Neural progenitor cell (in vitro differentiated cells): Measurements from ENCODE around the gene CTDSP2. TPM values are rescaled to one million over a fixed set of nuclear protein-coding genes. Genes with fewer than 3 reads are reported as not detected.
A peak's percentile ranks its signal among the peaks of the same experiment; 100 is the strongest.

Source experiments
- DNase-seq: peaks from one replicate; pipeline ENCODE4 v3.0.0-alpha.2; 2016; ENCODE audit warnings: low spot score
- H2AFZ ChIP-seq: fragments of 200-600 bp; sonication (generic); replicated peaks from 2 replicates; pipeline ENCODE4 v1.6.1; 2016; ENCODE audit warnings: antibody characterized with exemption
- H3F3A ChIP-seq: fragments of 200-600 bp; sonication (generic); 2 replicates; pipeline ENCODE4 v1.6.1; 2016; ENCODE audit warnings: antibody characterized with exemption, low read depth
- H3K27ac ChIP-seq: fragments of 200-600 bp; sonication (generic); 2 replicates; pipeline ENCODE4 v1.5.1; 2016; ENCODE audit warnings: mild to moderate bottlenecking
- H3K27me3 ChIP-seq: fragments of 200-600 bp; sonication (generic); 2 replicates; pipeline ENCODE4 v1.6.1; 2016; ENCODE audit warnings: mild to moderate bottlenecking, moderate library complexity
- H3K36me3 ChIP-seq: fragments of 200-600 bp; sonication (generic); 2 replicates; pipeline ENCODE4 v1.5.1; 2016
- H3K4me1 ChIP-seq: fragments of 200-600 bp; sonication (generic); 2 replicates; pipeline ENCODE4 v1.6.1; 2016; ENCODE audit warnings: mixed run types
- H3K4me2 ChIP-seq: fragments of 200-600 bp; sonication (generic); 2 replicates; pipeline ENCODE4 v1.6.1; 2016
- H3K4me3 ChIP-seq: fragments of 200-600 bp; sonication (generic); 2 replicates; pipeline ENCODE4 v1.5.1; 2016
- H3K79me2 ChIP-seq: fragments of 200-600 bp; sonication (generic); 2 replicates; pipeline ENCODE4 v1.6.1; 2016; ENCODE audit warnings: low read depth
- H3K9ac ChIP-seq: fragments of 200-600 bp; sonication (generic); 2 replicates; pipeline ENCODE4 v1.6.1; 2016
- H3K9me3 ChIP-seq: fragments of 200-600 bp; sonication (generic); 2 replicates; pipeline ENCODE4 v1.5.1; 2016; ENCODE audit warnings: low read depth
- H4K20me1 ChIP-seq: fragments of 200-600 bp; sonication (generic); 2 replicates; pipeline ENCODE4 v1.6.1; 2016; ENCODE audit warnings: low read depth
- H3K27ac Mint-ChIP-seq: 3 replicates; pipeline ENCODE4 v1.8.0; 2021; ENCODE audit warnings: mixed read lengths
- H3K27me3 Mint-ChIP-seq: 2 replicates; pipeline ENCODE4 v1.8.0; 2022; ENCODE audit warnings: low read depth, mild to moderate bottlenecking, inconsistent platforms, moderate library complexity, mixed read lengths; ENCODE audit not compliant: insufficient read depth
- H3K36me3 Mint-ChIP-seq: 3 replicates; pipeline ENCODE4 v1.8.0; 2021; ENCODE audit warnings: mixed read lengths
- H3K4me1 Mint-ChIP-seq: 3 replicates; pipeline ENCODE4 v1.8.0; 2021; ENCODE audit warnings: mixed read lengths
- H3K4me3 Mint-ChIP-seq: 3 replicates; pipeline ENCODE4 v1.8.0; 2021; ENCODE audit warnings: mild to moderate bottlenecking, moderate library complexity, mixed read lengths
- H3K9me3 Mint-ChIP-seq: 3 replicates; pipeline ENCODE4 v1.8.0; 2020; ENCODE audit warnings: mixed read lengths
- EZH2 ChIP-seq: fragments of 200-600 bp; sonication (generic); IDR thresholded peaks from 2 replicates; pipeline ENCODE4 v1.6.1; 2017; ENCODE audit warnings: antibody characterized with exemption, mild to moderate bottlenecking, moderate library complexity
- EZH2phosphoT487 ChIP-seq: fragments of 200-600 bp; sonication (generic); IDR thresholded peaks from 2 replicates; pipeline ENCODE4 v1.6.1; 2017; ENCODE audit warnings: antibody characterized with exemption
- total RNA-seq: library from RNA; depleted of rRNA; stranded (reverse); fragments of >200 nt; gene quantifications from 2 replicates; pipeline ENCODE4 v1.2.3, GENCODE V29; 2015; ENCODE audit warnings: low replicate concordance
- TF ChIP-seq, protein P1 (sequence below): fragments of 200-600 bp; sonication (generic); IDR thresholded peaks from 2 replicates; pipeline ENCODE4 v1.5.1; 2017; ENCODE audit warnings: antibody characterized with exemption, mild to moderate bottlenecking

CTDSP2 gene
- total RNA-seq, 1 donor from 2014 or later: 43.6 TPM

DNA sequence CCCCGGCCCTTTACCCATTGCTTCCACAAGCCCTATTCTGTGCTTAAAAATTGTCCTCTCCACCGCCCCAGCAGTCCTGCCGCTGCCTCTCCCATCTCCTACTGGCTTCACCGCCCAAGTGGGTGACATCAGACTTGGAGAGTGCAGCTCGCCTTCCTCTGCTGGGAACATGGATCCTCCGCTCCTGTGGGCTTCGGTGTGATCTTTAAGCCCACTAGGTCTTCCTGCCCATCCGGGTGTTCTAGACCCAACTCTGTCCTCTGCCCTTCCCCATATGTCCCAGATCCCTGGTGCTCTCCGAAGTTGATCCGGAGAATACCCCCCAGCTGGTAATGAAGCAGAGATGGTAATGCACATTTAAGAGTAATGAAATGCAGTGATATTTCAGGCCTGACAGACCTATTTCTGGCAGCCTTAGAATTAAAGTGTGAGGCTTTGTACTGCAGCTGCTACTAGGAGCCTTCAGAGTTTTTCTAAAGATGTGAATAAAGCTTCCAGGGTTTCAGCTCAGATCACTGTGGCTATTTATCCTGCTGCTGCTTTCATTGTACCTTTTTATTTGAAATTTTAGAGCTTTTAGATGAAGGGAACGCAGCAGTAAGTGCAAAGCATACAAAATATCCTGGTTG, 22.9 kb upstream of the CTDSP2 start:
- Histone ChIP-seq H3K9ac (no peak overlapping the region), H3K27me3 (peaks cover 22% of the 10 kb centered on the region), H3K79me2 (no peaks in the 10 kb centered on the region), H3K36me3 (no peaks in the 10 kb centered on the region), H3K4me3 (no peak overlapping the region), H3K4me2 (peak overlapping the region; percentile 45), H3K27ac (no peak overlapping the region), H4K20me1 (no peaks in the 10 kb centered on the region), H2AFZ (peak overlapping the region; percentile 56), H3K4me1 (peaks cover 25% of the 10 kb centered on the region), H3F3A (peaks cover 22% of the 10 kb centered on the region), H3K9me3 (no peaks in the 10 kb centered on the region)
- Mint-ChIP-seq H3K4me3 (peak overlapping the region; percentile 6), H3K36me3 (no peaks in the 10 kb centered on the region), H3K27me3 (peaks cover 11% of the 10 kb centered on the region), H3K9me3 (peaks cover 2% of the 10 kb centered on the region), H3K4me1 (peaks cover 27% of the 10 kb centered on the region), H3K27ac (peak overlapping the region; percentile 42)
- no peak for DNase-seq
- TF ChIP-seq, protein P1, sequence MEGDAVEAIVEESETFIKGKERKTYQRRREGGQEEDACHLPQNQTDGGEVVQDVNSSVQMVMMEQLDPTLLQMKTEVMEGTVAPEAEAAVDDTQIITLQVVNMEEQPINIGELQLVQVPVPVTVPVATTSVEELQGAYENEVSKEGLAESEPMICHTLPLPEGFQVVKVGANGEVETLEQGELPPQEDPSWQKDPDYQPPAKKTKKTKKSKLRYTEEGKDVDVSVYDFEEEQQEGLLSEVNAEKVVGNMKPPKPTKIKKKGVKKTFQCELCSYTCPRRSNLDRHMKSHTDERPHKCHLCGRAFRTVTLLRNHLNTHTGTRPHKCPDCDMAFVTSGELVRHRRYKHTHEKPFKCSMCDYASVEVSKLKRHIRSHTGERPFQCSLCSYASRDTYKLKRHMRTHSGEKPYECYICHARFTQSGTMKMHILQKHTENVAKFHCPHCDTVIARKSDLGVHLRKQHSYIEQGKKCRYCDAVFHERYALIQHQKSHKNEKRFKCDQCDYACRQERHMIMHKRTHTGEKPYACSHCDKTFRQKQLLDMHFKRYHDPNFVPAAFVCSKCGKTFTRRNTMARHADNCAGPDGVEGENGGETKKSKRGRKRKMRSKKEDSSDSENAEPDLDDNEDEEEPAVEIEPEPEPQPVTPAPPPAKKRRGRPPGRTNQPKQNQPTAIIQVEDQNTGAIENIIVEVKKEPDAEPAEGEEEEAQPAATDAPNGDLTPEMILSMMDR: no peak
- TF ChIP-seq EZH2phosphoT487 (no peak), EZH2 (no peak)

DNA sequence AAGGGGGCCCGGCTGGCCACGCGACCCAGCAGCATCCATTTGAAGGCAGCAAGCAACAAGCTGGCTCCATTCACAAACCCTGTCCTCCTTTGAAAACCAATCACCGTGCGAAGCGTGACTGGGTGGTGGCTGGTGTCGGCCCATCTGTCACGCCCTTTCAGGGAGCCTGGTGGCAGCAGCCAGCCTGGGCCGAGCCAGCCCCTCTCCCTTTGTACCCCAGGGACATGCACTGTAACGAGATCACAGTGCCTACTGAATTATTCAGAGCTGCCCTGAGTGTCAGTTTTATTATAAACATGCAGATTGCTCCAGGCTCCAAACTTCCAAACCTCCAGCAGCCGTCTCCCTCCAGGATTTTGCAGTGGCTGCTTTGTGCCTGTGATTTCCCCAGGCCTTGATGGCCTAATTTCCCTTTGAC, 22.3 kb upstream of the CTDSP2 start:
- H2AFZ ChIP-seq: peak overlapping the region; percentile 56
- no peaks in the 10 kb centered on the region for H3K36me3 ChIP-seq
- H3K4me2 ChIP-seq: peak overlapping the region; percentile 45
- no peaks in the 10 kb centered on the region for H3K79me2 ChIP-seq
- H3K27me3 Mint-ChIP-seq: peaks cover 12% of the 10 kb centered on the region
- H3K36me3 Mint-ChIP-seq: no peaks in the 10 kb centered on the region
- peaks cover 27% of the 10 kb centered on the region for H3F3A ChIP-seq
- no peaks in the 10 kb centered on the region for H4K20me1 ChIP-seq
- H3K4me1 ChIP-seq: peaks cover 30% of the 10 kb centered on the region
- no peaks in the 10 kb centered on the region for H3K9me3 ChIP-seq
- H3K4me3 Mint-ChIP-seq: peak overlapping the region; percentile 58
- DNase-seq: peak; percentile 66
- no peak overlapping the region for H3K4me3 ChIP-seq
- H3K27ac ChIP-seq: no peak overlapping the region
- peaks cover 33% of the 10 kb centered on the region for H3K4me1 Mint-ChIP-seq
- H3K27me3 ChIP-seq: peaks cover 27% of the 10 kb centered on the region
- TF ChIP-seq, protein P1: no peak
- no peak for TF ChIP-seq EZH2
- no peak for TF ChIP-seq EZH2phosphoT487
- H3K9me3 Mint-ChIP-seq: peaks cover 2% of the 10 kb centered on the region
- H3K27ac Mint-ChIP-seq: peak overlapping the region; percentile 42
- no peak overlapping the region for H3K9ac ChIP-seq

DNA sequence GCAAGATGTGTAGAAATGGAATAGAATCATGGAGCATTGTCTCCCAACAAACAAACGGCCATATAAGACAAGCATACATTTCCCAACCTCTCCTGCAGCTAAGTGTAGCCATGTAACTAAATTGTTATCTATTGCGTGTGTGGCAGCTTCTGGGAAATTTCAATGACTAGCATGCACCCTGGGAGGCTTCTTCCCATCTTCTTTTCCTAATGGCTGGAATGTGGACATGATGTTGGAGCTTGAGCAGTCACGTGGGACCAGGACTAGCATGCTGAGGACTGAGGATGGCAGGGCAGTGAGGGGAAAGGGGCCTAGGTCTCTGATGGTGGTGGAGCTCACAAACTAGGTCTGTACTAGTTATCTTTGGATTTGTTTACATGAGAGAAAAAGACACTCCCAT, 21.7 kb upstream of the CTDSP2 start:
- H3K27me3 ChIP-seq: peaks cover 34% of the 10 kb centered on the region
- H4K20me1 ChIP-seq: no peaks in the 10 kb centered on the region
- Mint-ChIP-seq H3K27ac (peak overlapping the region; percentile 42), H3K9me3 (peaks cover 2% of the 10 kb centered on the region), H3K27me3 (peaks cover 19% of the 10 kb centered on the region), H3K4me3 (peak overlapping the region; percentile 58), H3K4me1 (peaks cover 35% of the 10 kb centered on the region), H3K36me3 (no peaks in the 10 kb centered on the region)
- no peak for DNase-seq
- H3K4me1 ChIP-seq: peaks cover 32% of the 10 kb centered on the region
- H2AFZ ChIP-seq: no peak overlapping the region
- no peak overlapping the region for H3K4me2 ChIP-seq
- TF ChIP-seq, protein P1: no peak
- TF ChIP-seq EZH2 (no peak), EZH2phosphoT487 (no peak)
- H3F3A ChIP-seq: peaks cover 28% of the 10 kb centered on the region
- no peaks in the 10 kb centered on the region for H3K79me2 ChIP-seq
- H3K27ac ChIP-seq: no peak overlapping the region
- H3K9me3 ChIP-seq: no peaks in the 10 kb centered on the region
- no peaks in the 10 kb centered on the region for H3K36me3 ChIP-seq
- no peak overlapping the region for H3K4me3 ChIP-seq
- no peak overlapping the region for H3K9ac ChIP-seq
